Measurements from ENCODE around the gene HS6ST3. TPM values are rescaled to one million over a fixed set of nuclear protein-coding genes. Genes with fewer than 3 reads are reported as not detected.

Gene HS6ST3
- total RNA-seq, 4 donors from 2014 or later: 0.08 to 0.47 (median 0.41) TPM

DNA sequence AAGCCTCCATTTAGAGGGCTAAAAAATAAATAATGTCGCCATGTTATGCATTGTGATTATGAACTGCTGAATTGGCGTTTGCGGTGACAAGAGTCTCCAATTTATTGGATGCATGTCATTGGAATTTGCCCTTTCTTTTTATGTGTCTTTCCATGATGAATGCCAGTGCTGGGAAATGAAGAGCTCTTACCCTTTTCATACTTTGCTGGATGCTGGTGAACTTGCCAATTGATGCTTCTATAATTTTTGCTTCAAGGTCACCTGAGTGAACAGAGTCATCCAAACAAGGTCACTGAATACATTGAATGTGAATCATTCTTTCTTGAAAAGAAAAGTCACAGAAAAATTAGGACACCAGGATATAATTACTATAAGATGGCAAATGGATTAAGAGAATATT, 556.2 kb downstream of the HS6ST3 start:
- Histone ChIP-seq H3K27ac (no peak overlapping the region), H3K4me1 (no peaks in the 10 kb centered on the region), H3K27me3 (no peaks in the 10 kb centered on the region), H3K9me3 (no peaks in the 10 kb centered on the region), H3K4me3 (no peak overlapping the region), H3K36me3 (no peaks in the 10 kb centered on the region)
- DNase-seq (ENCODE audit: low spot score in 2 of 2): no peak
- TF ChIP-seq POLR2AphosphoS5 (IDR thresholded peaks at IDR 0.05) (no peak), POLR2A (IDR thresholded peaks at IDR 0.05) (no peak), CTCF (IDR thresholded peaks at IDR 0.05) (no peak), EP300 (IDR thresholded peaks at IDR 0.05) (no peak)
- 88% methylated on average over 3 of the region's 3 CpGs for whole genome bisulfite sequencing

DNA sequence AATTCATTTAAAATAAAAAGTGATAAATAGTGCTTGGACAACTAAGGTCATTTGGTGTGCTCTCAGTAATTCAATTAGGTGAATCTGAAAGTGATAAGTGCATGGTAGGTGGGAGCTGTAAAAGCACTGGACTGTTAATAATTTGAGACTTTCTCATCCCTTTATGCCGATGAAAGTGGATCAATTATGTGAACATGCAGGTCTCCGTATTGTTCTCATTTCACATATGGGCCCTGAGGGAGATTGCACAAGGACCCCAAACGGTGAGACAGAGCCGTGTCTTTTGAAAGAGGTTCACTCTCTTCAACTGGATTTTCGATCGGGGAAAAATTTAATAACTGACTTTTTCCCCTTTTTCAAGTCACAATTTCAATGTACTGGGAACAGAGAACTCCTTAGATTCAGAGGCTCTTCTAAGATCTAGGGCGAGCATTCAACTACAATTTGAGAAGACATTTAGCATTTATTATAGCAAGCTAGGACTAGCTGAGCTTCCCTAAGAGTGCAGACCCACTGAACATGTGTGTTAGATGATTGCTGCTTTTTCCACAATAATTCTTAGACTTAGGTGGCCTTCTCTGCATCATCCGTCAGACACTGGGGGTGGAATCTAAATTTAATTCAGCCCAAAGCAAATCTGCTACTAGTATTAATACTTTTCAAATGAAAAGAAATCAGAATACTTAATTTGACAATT, 556.8 kb downstream of the HS6ST3 start:
- H3K9me3 ChIP-seq: no peaks in the 10 kb centered on the region
- no peak for DNase-seq (ENCODE audit: low spot score in 2 of 2)
- no peak overlapping the region for H3K27ac ChIP-seq
- H3K36me3 ChIP-seq: no peaks in the 10 kb centered on the region
- H3K4me3 ChIP-seq: no peak overlapping the region
- no peaks in the 10 kb centered on the region for H3K27me3 ChIP-seq
- no peak for TF ChIP-seq EP300 (IDR thresholded peaks at IDR 0.05)
- no peak for TF ChIP-seq POLR2AphosphoS5 (IDR thresholded peaks at IDR 0.05)
- TF ChIP-seq POLR2A (IDR thresholded peaks at IDR 0.05): no peak
- no peak for TF ChIP-seq CTCF (IDR thresholded peaks at IDR 0.05)
- 82% methylated on average over 8 of the region's 8 CpGs for WGBS
- H3K4me1 ChIP-seq: no peaks in the 10 kb centered on the region

DNA sequence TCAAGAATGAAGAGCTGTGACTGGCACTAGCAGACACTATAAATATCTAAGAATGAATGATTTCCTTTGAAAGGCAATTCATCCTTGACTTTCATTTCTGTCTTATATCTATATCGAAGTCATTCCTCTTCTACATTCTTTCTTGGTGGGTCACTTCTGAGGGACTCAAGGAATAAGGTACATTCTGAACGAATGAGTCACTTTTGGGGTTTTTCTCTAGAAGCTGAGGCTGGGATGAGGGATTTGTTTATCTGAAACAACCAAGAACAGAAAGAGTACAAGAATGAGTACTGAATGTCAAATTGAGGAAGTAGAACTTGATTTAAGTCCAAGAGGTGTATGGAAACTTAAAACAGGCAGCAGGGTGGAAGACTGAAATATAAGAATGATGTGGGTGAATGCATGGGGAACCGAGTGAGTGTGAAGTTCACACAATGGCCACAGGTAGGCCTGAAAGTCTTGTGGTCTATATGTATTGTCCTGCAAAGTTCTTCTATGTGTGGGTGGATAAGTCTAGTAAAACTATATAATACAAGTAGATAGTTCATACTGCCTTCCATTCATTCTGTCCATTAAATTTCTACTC, 560.5 kb downstream of the HS6ST3 start:
- no peak for TF ChIP-seq POLR2A (IDR thresholded peaks at IDR 0.05)
- no peak for TF ChIP-seq POLR2AphosphoS5 (IDR thresholded peaks at IDR 0.05)
- no peak for TF ChIP-seq CTCF (IDR thresholded peaks at IDR 0.05)
- TF ChIP-seq EP300 (IDR thresholded peaks at IDR 0.05): no peak
- H3K4me3 ChIP-seq: no peak overlapping the region
- DNase-seq (ENCODE audit: low spot score in 2 of 2): no peak
- H3K36me3 ChIP-seq: no peaks in the 10 kb centered on the region
- no peak overlapping the region for H3K27ac ChIP-seq
- WGBS: 77% methylated on average over 3 of the region's 3 CpGs
- H3K4me1 ChIP-seq: no peaks in the 10 kb centered on the region
- no peaks in the 10 kb centered on the region for H3K27me3 ChIP-seq
- H3K9me3 ChIP-seq: no peaks in the 10 kb centered on the region

- no peak overlapping the region for H3K4me3 ChIP-seq
- no peaks in the 10 kb centered on the region for H3K36me3 ChIP-seq
- no peaks in the 10 kb centered on the region for H3K9me3 ChIP-seq
- no peak for TF ChIP-seq POLR2AphosphoS5 (IDR thresholded peaks at IDR 0.05)
- no peak for TF ChIP-seq EP300 (IDR thresholded peaks at IDR 0.05)
- H3K27me3 ChIP-seq: no peaks in the 10 kb centered on the region
- 39% methylated on average over 1 of the region's 1 CpG for WGBS
- no peak overlapping the region for H3K27ac ChIP-seq
- DNase-seq (ENCODE audit: low spot score in 2 of 2): no peak
- no peaks in the 10 kb centered on the region for H3K4me1 ChIP-seq
Observed at GRCh38 chr13:96651598-96651997, 561.7 kb downstream of the HS6ST3 start.

GRCh38 chr13:96652506-96652905, 562.6 kb downstream of the HS6ST3 start:
- Histone ChIP-seq H3K4me1 (no peaks in the 10 kb centered on the region), H3K9me3 (no peaks in the 10 kb centered on the region), H3K4me3 (no peak overlapping the region), H3K27me3 (no peaks in the 10 kb centered on the region), H3K27ac (no peak overlapping the region), H3K36me3 (no peaks in the 10 kb centered on the region)
- no peak for DNase-seq (ENCODE audit: low spot score in 2 of 2)
- no peak for TF ChIP-seq POLR2AphosphoS5 (IDR thresholded peaks at IDR 0.05)
- no peak for TF ChIP-seq EP300 (IDR thresholded peaks at IDR 0.05)
- no peak for TF ChIP-seq POLR2A (IDR thresholded peaks at IDR 0.05)
- TF ChIP-seq CTCF (IDR thresholded peaks at IDR 0.05): no peak
